Measurements from ENCODE around the gene SAE1. TPM values are rescaled to one million over a fixed set of nuclear protein-coding genes. Genes with fewer than 3 reads are reported as not detected.

The SAE1 gene
- total RNA-seq, 4 donors from 2014 or later = 37.9 to 66.9 (median 50.8) TPM

DNA sequence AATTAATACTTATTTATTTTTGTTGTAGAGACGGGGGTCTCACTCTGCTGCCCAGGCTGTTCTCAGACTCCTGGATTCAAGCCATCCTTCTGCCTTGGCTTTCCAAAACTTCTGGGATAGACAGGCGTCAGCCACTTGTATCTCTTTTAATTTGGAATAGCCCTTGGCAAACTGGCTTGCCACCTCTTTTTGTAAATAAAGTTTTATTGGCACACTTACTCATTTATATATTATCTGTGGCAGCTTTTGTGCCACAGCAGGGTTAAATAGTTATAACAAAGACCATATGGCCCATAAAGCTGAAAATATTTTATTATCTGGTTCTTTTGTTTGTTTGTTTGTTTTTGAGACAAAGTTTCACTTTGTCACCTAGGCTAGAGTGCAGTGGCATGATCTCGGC lies 69.9 kb downstream of the SAE1 start:
- no peaks in the 10 kb centered on the region for H3K27me3 ChIP-seq
- no peak overlapping the region for H3K4me3 ChIP-seq
- WGBS, 2 donors = 75 to 94% methylated on average over 3 of the region's 3 CpGs
- TF ChIP-seq EP300 (IDR thresholded peaks at IDR 0.05) (no peak), CTCF (IDR thresholded peaks at IDR 0.05) (no peak), POLR2A (IDR thresholded peaks at IDR 0.05) (no peak)
- H3K36me3 ChIP-seq = peaks cover 0 to 65% (median 0%) of the 10 kb centered on the region in 3 donors
- no peaks in the 10 kb centered on the region for H3K4me1 ChIP-seq
- DNase-seq (ENCODE audit: low spot score in 2 of 2) = no peak
- H3K27ac ChIP-seq = no peak overlapping the region
- H3K9me3 ChIP-seq = no peaks in the 10 kb centered on the region

GRCh38 chr19:47203254-47203653 lies 72.6 kb downstream of the SAE1 start:
- no peaks in the 10 kb centered on the region for H3K4me1 ChIP-seq
- peaks cover 0 to 68% (median 0%) of the 10 kb centered on the region in 3 donors for H3K36me3 ChIP-seq
- 82 to 88% methylated on average over 3 of the region's 3 CpGs for WGBS, 2 donors

GRCh38 chr19:47209319-47210179 lies 78.9 kb downstream of the SAE1 start:
- TF ChIP-seq CTCF (IDR thresholded peaks at IDR 0.05) = no peak
- TF ChIP-seq EP300 (IDR thresholded peaks at IDR 0.05) = no peak
- TF ChIP-seq POLR2A (IDR thresholded peaks at IDR 0.05) = no peak
- Histone ChIP-seq H3K27me3 (no peaks in the 10 kb centered on the region), H3K4me1 (peaks cover 0 to 9% (median 0%) of the 10 kb centered on the region in 4 donors), H3K9me3 (no peaks in the 10 kb centered on the region), H3K4me3 (no peak overlapping the region), H3K27ac (no peak overlapping the region), H3K36me3 (peaks cover 0 to 46% (median 6%) of the 10 kb centered on the region in 3 donors)
- WGBS, 2 donors = 77 to 79% methylated on average over 13 of the region's 13 CpGs
- no peak for DNase-seq (ENCODE audit: low spot score in 2 of 2)

More at GRCh38 chr19:47203254-47203653, 72.6 kb downstream of the SAE1 start:
- no peak for DNase-seq (ENCODE audit: low spot score in 2 of 2)
- Histone ChIP-seq H3K27me3 (no peaks in the 10 kb centered on the region), H3K4me3 (no peak overlapping the region), H3K9me3 (no peaks in the 10 kb centered on the region), H3K27ac (no peak overlapping the region)
- TF ChIP-seq CTCF (IDR thresholded peaks at IDR 0.05) (no peak), EP300 (IDR thresholded peaks at IDR 0.05) (no peak), POLR2A (IDR thresholded peaks at IDR 0.05) (no peak)

DNA sequence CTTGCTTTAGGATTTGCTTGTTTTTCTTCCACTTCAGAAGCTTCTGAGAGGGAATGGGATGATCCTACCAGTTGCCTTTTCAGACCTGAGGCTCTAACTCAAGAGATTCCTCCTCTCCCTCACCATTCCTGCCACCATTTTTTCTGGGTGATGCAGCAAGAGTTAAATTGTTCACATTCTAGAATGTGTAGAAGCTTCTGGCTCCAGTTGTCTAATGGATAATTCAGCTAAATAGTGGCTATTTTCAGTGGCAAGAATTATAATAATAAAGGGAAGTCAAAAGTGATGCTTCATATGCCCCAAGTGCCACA lies 79.5 kb downstream of the SAE1 start:
- peak overlapping the region in 2 of 4 donors; percentile 30 to 65 for H3K27ac ChIP-seq
- H3K27me3 ChIP-seq = no peaks in the 10 kb centered on the region
- peaks cover 0 to 9% (median 0%) of the 10 kb centered on the region in 4 donors for H3K4me1 ChIP-seq
- TF ChIP-seq EP300 (IDR thresholded peaks at IDR 0.05) = no peak
- no peak for TF ChIP-seq POLR2A (IDR thresholded peaks at IDR 0.05)
- TF ChIP-seq CTCF (IDR thresholded peaks at IDR 0.05) = no peak
- peaks cover 0 to 41% (median 6%) of the 10 kb centered on the region in 3 donors for H3K36me3 ChIP-seq
- no peak for DNase-seq (ENCODE audit: low spot score in 2 of 2)
- no peak overlapping the region for H3K4me3 ChIP-seq
- H3K9me3 ChIP-seq = no peaks in the 10 kb centered on the region

DNA sequence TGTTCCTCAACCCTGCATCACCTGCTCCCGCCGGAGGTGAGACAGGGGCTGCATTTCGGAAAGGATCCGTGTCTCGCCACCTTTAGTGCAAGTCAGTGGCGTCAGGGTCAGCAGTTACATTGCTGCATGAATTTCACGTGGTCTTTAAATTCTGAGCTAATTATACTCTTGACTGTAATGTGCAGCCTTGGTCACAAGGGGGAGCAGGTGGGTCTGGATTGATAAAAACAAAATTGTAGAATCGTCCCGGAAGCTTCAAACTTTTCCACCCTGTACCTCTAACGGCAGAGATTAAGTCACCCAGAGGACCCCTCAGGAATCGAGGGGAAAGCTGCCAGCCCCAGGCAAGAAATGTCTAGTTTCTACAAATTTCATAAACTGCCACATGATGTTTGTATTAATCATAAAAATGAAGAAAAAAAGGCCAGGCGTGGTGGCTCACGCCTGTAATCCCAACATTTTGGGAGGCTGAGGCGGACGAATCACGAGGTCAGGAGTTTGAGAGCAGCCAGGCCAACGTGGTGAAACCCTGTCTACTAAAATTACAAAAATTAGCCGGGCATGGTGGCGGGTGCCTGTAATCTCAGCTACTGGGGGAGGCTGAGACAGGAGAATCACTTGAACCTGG lies 80.2 kb downstream of the SAE1 start:
- H3K4me3 ChIP-seq = no peak overlapping the region
- DNase-seq (ENCODE audit: low spot score in 2 of 2) = peak; percentile 85 to 99
- TF ChIP-seq EP300 (IDR thresholded peaks at IDR 0.05) (peak in 1 of 2 donors; percentile 37), CTCF (IDR thresholded peaks at IDR 0.05) (peak; percentile 81 to 90 (median 83)), POLR2A (IDR thresholded peaks at IDR 0.05) (no peak)
- H3K27ac ChIP-seq = peak overlapping the region in 2 of 4 donors; percentile 53 to 65
- peaks cover 0 to 34% (median 6%) of the 10 kb centered on the region in 3 donors for H3K36me3 ChIP-seq
- H3K27me3 ChIP-seq = no peaks in the 10 kb centered on the region
- no peaks in the 10 kb centered on the region for H3K9me3 ChIP-seq
- peaks cover 0 to 9% (median 0%) of the 10 kb centered on the region in 4 donors for H3K4me1 ChIP-seq
- WGBS, 2 donors = 32% methylated on average over 19 of the region's 19 CpGs
